Transverse colon (tissue), 4 donors: ENCODE results near the gene CCDC134. TPM values are rescaled to one million over a fixed set of nuclear protein-coding genes. Genes with fewer than 3 reads are reported as not detected.

ENCODE experiments used
- DNase-seq: peaks from one replicate; pipeline ENCODE4 v3.0.0-alpha.2; 2019
- H3K27ac ChIP-seq, 4 donors: fragments of 200-600 bp; sonication (generic); 2 replicates each; pipeline ENCODE4 v1.5.1; 2016 to 2018; ENCODE audit warnings: inconsistent platforms in 4 of 4
- H3K27me3 ChIP-seq: fragments of 200-600 bp; sonication (generic); 2 replicates; pipeline ENCODE4 v1.5.1; 2017; ENCODE audit warnings: inconsistent platforms
- H3K36me3 ChIP-seq, 4 donors: fragments of 200-600 bp; sonication (generic); 2 replicates each; pipeline ENCODE4 v1.5.1; 2017 to 2019; ENCODE audit warnings: inconsistent platforms in 4 of 4
- H3K4me1 ChIP-seq, 4 donors: fragments of 200-600 bp; sonication (generic); 2 replicates each; pipeline ENCODE4 v1.5.1; 2017 to 2020; ENCODE audit warnings: inconsistent platforms in 4 of 4
- H3K4me3 ChIP-seq, 4 donors: fragments of 200-600 bp; sonication (generic); 1 replicate in 1 of 4; 2 replicates in 3 of 4; pipeline versions ENCODE4 v1.5.1 to v1.6.1; 2017 to 2019; ENCODE audit warnings: inconsistent platforms in 4 of 4
- H3K9me3 ChIP-seq, 2 donors: fragments of 200-600 bp; sonication (generic); 2 replicates each; pipeline ENCODE4 v1.5.1; 2017 to 2019; ENCODE audit warnings: inconsistent platforms in 2 of 2
- CTCF ChIP-seq, 5 experiments: fragments of 200-600 bp in 3 of 5; fragments of 450-650 bp in 2 of 5; sonication (generic) in 3 of 5; IDR thresholded peaks; 1 replicate in 2 of 5; 2 replicates in 3 of 5; pipeline ENCODE4 v1.5.1; 2016 to 2017; ENCODE audit warnings: antibody characterized with exemption in 5 of 5, inconsistent platforms in 3 of 5, mild to moderate bottlenecking in 2 of 5, moderate library complexity in 1 of 5
- EP300 ChIP-seq: sonication (generic); formaldehyde crosslinking; IDR thresholded peaks from one replicate; pipeline ENCODE4 v1.6.1; 2017; ENCODE audit warnings: antibody characterized with exemption, low read depth
- POLR2A ChIP-seq: fragments of 450-650 bp; IDR thresholded peaks from one replicate; pipeline ENCODE4 v1.6.1; 2016; ENCODE audit warnings: antibody characterized with exemption, mild to moderate bottlenecking, moderate library complexity
- POLR2AphosphoS5 ChIP-seq, 3 donors: sonication (generic); formaldehyde crosslinking; IDR thresholded peaks; one replicate each; pipeline ENCODE4 v1.6.1; 2016; ENCODE audit warnings: antibody characterized with exemption in 3 of 3
- WGBS, 2 donors: methylation state at CpG; one replicate each; pipeline ENCODE4 v1.1.5; 2018; ENCODE audit warnings: low coverage in 1 of 2; 5-methylcytosine and 5-hydroxymethylcytosine counted together
- in situ Hi-C, 4 donors: fragments of 200-750 bp; cut with MboI; loops; one replicate each; pipeline versions ENCODE4 v1.15.0 to v1.15.1; 2017; ENCODE audit warnings: low sequenced_read_pairs in 3 of 4, low pct_ligation_motif_present in 1 of 4, low pct_unique_long_range_greater_than_20kb in 1 of 4
- intact Hi-C: fragments of 100-400 bp; cut with DNase I; formaldehyde crosslinking; loops from one replicate; pipeline ENCODE4 v1.15.1; 2023; ENCODE audit warnings: low total_unique reads
- total RNA-seq, 4 donors: library from RNA; depleted of rRNA; stranded (reverse); fragments of >200 nt; gene quantifications; one replicate each; pipeline ENCODE4 v1.1.0, GENCODE V29; 2016

The CCDC134 gene
- total RNA-seq, 4 donors from 2014 or later: 5.9 to 9.8 TPM; not detected in 2

- intact Hi-C loops: loop anchor here (10.0 kb wide), 1 partner anchor 56 kb away; no protein-coding TSS in a partner anchor
- no peaks in the 10 kb centered on the region for H3K27me3 ChIP-seq
- peak overlapping the region; percentile 44 to 91 (median 74) for H3K4me3 ChIP-seq
- no peaks in the 10 kb centered on the region for H3K9me3 ChIP-seq
- H3K27ac ChIP-seq: peak overlapping the region; percentile 86 to 91 (median 88)
- TF ChIP-seq POLR2AphosphoS5 (IDR thresholded peaks at IDR 0.05) (no peak), CTCF (IDR thresholded peaks at IDR 0.05) (no peak), EP300 (no peak), POLR2A (no peak)
- in situ Hi-C loops: loop anchor here in 2 of 4 donors (10.0 to 25.0 kb wide), 2 partner anchors 136 to 144 kb away; partner anchors contain the start of genes CENPM (in 2 of the 2) and TNFRSF13C (in 1 of the 2)
- H3K4me1 ChIP-seq: peaks cover 10 to 23% (median 18%) of the 10 kb centered on the region in 4 donors
- no peak for DNase-seq
- no peaks in the 10 kb centered on the region for H3K36me3 ChIP-seq
- WGBS, 2 donors: 14 to 20% methylated on average over 2 to 4 of the region's 4 CpGs
These were observed 804 bp downstream of the CCDC134 start for GRCh38 chr22:41801147-41801819.

DNA sequence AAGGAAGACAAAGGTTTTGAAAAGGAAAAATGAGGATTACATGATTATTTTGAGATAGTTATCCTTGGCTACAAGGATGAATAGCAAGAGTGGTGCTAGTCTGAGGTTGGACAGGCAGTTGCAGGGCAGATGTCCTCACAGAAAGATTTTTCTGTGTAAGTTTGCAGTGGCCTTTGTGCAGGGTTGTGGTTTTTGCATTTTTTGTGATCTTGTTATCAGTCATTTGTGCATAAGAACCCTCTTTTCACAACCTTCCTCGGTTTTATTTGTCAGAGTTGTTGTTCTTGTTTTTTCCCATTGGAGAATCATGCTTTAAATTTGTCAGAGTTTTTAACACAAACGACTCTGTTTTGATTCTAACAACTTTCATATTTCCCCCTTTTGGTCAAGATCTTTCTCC, 1.4 kb downstream of the CCDC134 start:
- no peak for DNase-seq
- Histone ChIP-seq H3K4me1 (peaks cover 10 to 23% (median 18%) of the 10 kb centered on the region in 4 donors), H3K4me3 (peak overlapping the region in 2 of 4 donors; percentile 77 to 91), H3K36me3 (no peaks in the 10 kb centered on the region), H3K9me3 (no peaks in the 10 kb centered on the region), H3K27me3 (no peaks in the 10 kb centered on the region), H3K27ac (no peak overlapping the region)
- 38 to 48% methylated on average over 2 of the region's 2 CpGs for WGBS, 2 donors
- intact Hi-C loops: loop anchor here (10.0 kb wide), 1 partner anchor 57 kb away; no protein-coding TSS in a partner anchor
- no peak for TF ChIP-seq POLR2A
- in situ Hi-C loops: loop anchor here in 2 of 4 donors (10.0 to 25.0 kb wide), 2 partner anchors 135 to 143 kb away; partner anchors contain the start of genes CENPM (in 2 of the 2) and TNFRSF13C (in 1 of the 2)

GRCh38 chr22:41805639-41806038, 5.2 kb downstream of the CCDC134 start:
- peaks cover 9 to 14% (median 12%) of the 10 kb centered on the region in 4 donors for H3K4me1 ChIP-seq
- TF ChIP-seq POLR2A (no peak), POLR2AphosphoS5 (IDR thresholded peaks at IDR 0.05) (no peak), CTCF (IDR thresholded peaks at IDR 0.05) (no peak), EP300 (no peak)
- no peaks in the 10 kb centered on the region for H3K9me3 ChIP-seq
- H3K27ac ChIP-seq: no peak overlapping the region
- H3K4me3 ChIP-seq: no peak overlapping the region
- H3K36me3 ChIP-seq: no peaks in the 10 kb centered on the region
- in situ Hi-C loops (loop anchor here in 2 of 4 donors (10.0 to 25.0 kb wide), 2 partner anchors 132 to 139 kb away; partner anchors contain the start of genes CENPM (in 2 of the 2) and TNFRSF13C (in 1 of the 2)), intact Hi-C loops (loop anchor here (10.0 kb wide), 1 partner anchor 61 kb away; no protein-coding TSS in a partner anchor)
- no peaks in the 10 kb centered on the region for H3K27me3 ChIP-seq
- no peak for DNase-seq

GRCh38 chr22:41808400-41808799, 7.9 kb downstream of the CCDC134 start:
- intact Hi-C loops: loop anchor here (10.0 kb wide), 1 partner anchor 64 kb away; no protein-coding TSS in a partner anchor
- no peaks in the 10 kb centered on the region for H3K9me3 ChIP-seq
- TF ChIP-seq POLR2A (no peak), EP300 (no peak), POLR2AphosphoS5 (IDR thresholded peaks at IDR 0.05) (no peak), CTCF (IDR thresholded peaks at IDR 0.05) (no peak)
- H3K4me3 ChIP-seq: no peak overlapping the region
- no peaks in the 10 kb centered on the region for H3K36me3 ChIP-seq
- H3K4me1 ChIP-seq: no peaks in the 10 kb centered on the region
- 83 to 88% methylated on average over 2 to 6 of the region's 6 CpGs for WGBS, 2 donors
- in situ Hi-C loops: loop anchor here in 2 of 4 donors (10.0 to 25.0 kb wide), 2 partner anchors 129 to 136 kb away; partner anchors contain the start of genes CENPM (in 2 of the 2) and TNFRSF13C (in 1 of the 2)
- no peaks in the 10 kb centered on the region for H3K27me3 ChIP-seq
- no peak overlapping the region for H3K27ac ChIP-seq
- DNase-seq: no peak
